ENCODE data around the gene WARS2.
A peak's percentile ranks its signal among the peaks of the same experiment; 100 is the strongest.

The WARS2 gene

DNA sequence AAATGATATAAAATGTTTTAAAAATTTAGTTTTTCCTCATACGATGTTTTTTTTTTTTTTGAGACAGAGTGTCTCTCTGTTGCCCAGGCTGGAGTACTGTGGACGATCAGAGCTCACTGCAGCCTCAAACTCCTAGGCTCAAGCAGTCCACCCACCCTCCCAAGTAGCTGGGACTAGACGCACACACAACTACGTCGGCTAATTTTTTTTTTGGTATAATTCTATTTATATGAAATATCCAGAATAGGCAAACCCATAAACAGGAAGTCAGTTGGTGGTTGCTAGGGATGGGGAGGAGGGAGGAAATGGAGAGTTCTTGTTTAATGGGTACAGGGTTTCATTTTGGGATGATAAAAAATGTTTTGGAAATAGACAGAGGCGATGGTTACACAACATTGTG, 56.5 kb downstream of the WARS2 start:
- DNase-seq: no peak

DNA sequence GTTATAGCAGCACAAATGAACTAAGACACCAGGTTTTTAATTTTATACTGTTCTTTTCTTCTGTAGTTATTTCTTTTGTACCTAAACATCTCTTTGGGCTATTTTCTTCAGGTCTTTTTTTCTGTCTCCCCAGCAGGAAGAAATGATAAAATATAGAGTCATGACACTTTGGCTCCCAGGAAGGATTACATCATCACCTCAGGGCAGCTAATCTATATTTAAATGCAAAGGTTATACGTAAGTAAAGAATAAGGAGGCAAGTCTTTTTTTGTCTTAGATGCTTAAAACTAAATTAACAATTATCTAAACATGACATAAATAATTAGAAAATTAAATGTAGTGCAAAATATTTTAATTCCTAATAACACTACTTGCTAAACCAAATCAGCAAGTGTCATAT, 57.0 kb downstream of the WARS2 start:
- DNase-seq: no peak

DNA sequence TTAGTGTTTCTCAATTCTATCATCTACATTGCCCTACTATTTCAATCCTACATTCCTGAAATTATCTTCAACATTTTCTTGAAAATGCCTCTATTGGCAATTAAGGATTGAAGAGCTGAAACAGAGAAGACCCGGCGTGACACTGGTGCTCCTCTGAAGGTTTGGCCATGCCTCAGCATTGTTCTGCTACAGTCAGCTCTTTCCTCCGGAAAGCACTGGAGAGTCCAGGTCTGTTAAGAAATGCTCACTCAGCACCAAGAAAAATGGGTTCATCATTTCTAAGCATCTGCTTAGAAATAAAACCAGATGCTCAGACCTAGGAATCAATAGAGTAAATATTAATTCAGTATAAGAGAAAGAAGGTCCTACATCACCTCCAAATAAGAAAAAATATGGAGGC, 58.8 kb downstream of the WARS2 start:
- DNase-seq: no peak

DNA sequence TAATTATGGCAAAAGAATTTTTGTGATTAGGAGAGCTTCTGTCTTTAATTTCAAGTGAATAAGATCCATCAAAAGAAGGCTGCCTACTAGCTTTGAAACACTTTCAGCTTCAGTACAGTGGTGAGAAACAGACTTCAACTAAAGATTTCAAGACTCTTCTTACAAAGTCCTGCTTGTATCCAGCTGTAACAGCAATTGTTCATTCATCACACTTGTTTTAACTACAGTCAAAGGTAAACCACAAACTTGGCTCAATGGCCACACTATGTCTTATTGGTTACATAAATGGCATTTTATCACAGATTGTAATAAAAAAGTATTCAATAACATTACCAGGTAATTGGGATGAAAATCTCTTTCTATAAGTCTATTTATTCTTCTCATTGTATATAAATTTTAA, 59.2 kb downstream of the WARS2 start:
- DNase-seq: no peak

DNA sequence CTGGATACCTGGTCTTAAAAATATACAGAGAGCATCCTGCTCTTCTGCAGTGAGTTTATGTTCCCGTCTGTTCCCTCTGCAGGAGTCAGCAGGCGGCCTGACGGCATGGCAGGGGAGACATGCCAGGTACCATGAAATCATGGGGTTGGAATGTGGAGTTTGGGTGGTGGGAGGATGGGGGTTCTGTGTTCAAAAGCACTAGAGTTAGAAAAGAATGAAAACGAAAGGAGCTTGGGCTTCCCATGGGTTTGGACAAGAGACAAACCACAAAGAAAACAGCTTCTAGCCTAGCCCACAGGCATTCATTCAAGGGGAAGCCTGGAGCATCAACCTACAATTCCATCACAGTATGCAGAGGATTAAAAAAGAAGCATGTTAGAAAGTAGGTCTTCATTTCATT, 59.9 kb downstream of the WARS2 start:
- DNase-seq: peak in 2 of 51 donors; percentile 0 to 3

DNA sequence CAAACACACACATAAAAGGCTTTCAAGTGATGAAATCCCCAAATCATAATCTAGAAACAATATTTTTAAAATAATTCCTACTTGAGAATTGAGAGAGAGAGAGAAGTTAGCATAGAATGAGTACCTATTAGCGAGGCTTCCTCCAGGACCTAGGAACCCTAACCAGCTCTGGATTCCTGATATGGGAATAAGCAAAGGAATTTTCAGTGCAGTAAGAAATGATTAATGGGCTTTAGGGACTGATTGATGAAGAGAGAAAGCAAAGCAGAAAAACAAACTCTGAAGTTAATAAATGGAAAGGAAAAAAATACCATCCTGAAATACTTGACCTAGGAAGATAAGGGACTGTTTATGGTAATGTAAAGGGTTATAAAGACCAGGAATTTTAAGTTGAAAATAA, 60.6 kb downstream of the WARS2 start:
- no peak for DNase-seq

DNA sequence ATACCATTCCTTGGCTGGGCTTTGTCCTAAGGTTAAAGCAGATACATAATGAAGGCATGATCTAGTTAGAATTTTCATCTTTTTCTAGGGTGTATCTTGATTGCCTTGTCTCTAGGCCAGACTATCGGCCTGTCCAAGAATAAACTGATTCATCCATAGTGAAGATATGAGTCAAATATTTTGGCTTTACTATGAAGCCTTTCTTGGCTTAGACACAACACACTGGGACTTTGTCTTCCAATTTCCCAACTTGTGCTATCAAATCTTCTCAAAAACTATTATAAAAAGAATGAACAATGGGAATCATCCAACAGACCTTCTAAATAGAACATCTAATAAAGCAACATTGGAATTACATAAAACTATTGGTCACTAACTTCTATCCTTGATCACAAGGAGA, 64.8 kb downstream of the WARS2 start:
- DNase-seq: no peak

DNA sequence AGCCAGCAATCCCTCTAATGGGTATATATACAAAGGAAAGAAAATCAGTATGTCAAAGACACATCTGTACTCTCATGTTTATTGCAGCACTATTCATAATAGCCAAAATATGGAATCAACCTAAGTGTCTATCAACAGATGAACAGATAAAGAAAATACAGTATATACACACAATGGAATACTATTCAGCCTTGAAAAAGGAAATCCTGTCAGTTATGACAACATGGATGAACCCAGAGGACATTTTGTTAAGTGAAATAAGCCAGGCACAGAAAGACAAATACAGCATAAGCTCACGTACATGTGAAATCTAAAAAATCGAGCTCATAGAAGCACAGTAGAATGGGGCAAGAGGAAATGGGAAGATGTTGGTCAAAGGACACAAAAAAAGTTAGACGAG, 69.1 kb downstream of the WARS2 start:
- DNase-seq: no peak

DNA sequence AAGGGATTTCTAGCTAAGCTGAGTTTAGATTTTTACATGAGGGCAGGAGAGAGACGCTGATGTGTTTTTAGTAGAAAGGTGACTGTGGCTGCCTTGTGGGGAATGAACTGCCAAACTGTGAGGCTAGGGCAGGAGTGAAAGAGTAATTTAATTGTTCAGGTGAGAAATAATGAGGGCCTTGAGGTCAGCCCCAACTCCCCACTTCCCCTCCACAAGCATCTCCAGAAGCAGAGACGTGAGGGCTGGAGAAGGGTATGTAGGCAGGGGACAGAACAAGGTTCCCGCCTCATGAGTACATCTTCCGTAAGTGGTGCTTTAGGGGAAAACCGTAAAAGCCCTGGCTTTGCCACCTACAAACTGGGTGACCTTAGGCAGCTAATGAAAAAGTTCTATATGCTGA, 70.8 kb downstream of the WARS2 start:
- DNase-seq: no peak

DNA sequence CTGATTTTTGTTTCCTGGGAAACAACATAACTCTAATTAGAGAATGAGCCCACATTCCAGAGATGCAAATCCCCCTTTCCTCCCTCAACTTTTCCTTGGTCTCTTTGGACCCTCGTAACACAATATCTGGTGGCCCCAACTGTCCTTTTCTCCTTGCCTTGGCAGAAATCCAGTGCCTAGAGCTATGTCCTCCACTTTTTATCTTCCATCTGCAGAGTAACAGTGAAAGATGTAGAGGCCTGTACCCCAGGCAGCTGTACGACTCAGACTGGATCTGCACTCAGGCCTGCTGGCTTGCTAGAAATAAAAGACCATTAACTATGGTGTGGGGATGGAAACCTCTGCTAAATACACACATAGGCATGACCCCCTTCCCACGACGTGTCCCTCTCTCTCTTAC, 72.0 kb downstream of the WARS2 start:
- DNase-seq: no peak

DNA sequence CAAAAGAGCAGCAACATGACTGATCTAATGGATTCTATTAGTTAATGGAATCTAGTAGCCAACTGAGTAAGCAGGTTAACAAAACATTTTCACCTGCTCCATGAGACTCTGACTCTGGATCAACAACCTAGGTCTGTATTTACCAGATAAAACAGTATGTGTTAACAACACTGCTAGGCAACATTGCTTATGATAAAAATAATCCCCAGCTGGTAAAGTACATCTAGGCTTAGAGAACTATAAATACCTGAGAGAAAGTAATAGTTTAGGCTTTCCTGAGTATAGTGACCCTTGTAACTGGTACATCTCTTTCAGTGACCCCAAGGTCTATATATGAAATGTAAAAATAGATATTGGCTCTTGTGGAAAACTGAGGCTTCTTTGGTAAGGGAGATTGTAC, 78.8 kb downstream of the WARS2 start:
- DNase-seq: no peak

DNA sequence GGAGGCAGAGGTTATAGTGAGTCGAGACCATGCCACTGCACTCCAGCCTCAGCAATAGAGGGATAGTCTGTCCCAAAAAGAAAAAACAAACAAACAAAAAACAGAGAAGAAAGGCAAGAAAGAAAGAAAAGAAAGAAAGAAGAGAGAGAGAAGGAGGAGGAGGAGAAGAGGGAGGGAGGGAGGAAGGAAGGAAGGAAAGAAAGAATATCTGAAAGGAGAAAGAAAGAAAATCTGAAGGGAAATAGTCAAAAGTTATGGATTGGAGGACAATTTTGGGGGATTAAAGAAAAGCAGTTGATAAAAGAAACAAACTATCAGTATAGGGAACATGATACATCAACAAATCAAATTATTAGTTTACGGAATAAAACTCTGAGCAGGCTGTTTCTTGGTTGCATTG, 84.9 kb downstream of the WARS2 start:
- no peak for DNase-seq

DNA sequence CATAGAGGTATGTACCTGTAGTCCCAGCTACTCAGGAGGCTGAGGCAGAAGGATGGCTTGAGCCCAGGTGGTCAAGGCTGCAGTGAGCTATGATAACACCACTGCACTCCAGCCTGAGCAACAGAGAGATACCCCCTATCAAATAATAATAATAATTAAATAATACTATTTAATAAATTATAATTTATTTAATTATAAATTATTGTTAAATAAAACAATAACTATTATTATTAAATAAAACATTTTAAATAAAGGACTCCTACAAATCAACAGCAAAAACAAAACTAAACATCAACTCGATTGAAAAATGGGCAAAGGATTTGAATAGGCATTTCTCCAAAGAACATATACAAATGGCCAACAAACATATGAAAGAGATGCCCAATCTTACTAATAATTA, 86.5 kb downstream of the WARS2 start:
- DNase-seq: no peak

DNA sequence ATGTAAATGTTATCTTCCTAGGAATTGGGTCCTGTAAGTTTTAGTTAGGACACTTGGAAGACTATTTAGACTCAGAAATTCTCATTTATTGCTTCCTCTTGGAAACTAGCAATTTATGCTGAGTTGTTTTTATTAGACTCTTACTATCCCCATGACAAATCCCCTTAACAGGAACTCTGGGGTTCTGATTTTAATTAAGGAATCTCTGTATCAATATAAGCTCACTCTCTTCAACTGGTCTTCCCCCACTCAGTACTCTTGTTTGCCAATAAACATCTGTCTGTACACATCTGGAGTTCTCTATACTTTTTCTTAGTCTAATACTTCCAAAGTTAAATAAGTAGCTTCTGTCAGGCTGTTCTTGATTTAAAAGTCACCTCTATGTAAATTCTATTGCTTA, 88.2 kb downstream of the WARS2 start:
- no peak for DNase-seq

DNA sequence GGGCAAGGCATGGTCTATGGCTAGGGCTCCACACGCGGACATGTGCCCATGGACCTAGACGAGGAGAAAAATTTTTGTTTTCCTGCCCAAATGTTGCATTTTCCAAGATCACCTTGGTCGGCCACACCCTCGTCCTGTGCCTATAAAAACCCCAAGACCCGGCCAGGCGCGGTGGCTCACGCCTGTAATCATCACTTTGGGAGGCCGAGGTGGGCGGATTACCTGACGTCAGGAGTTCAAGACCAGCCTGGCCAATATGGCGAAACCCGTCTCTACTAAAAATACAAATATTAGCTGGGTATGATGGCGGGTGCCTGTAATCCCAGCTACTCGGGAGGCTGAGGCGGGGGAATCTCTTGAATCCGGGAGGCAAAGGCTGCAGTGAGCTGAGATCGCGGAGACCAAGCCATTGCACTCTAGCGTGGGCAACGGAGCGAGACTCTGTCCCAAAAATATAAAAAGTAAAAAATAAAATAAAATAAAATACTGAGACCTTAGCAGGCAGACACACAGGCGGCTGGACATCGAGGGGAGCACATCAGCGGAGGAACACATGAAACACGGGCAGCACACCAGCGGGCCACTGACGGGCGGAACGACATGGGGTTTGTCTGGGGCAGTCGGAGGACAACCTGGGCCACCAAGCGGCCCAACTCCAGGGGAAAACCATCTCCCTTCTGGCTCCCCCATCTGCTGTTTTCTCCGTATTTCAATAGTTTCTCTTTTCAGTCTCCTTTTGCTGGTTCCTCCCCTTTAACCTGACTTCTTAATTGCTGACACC, 91.6 kb downstream of the WARS2 start:
- DNase-seq: no peak

DNA sequence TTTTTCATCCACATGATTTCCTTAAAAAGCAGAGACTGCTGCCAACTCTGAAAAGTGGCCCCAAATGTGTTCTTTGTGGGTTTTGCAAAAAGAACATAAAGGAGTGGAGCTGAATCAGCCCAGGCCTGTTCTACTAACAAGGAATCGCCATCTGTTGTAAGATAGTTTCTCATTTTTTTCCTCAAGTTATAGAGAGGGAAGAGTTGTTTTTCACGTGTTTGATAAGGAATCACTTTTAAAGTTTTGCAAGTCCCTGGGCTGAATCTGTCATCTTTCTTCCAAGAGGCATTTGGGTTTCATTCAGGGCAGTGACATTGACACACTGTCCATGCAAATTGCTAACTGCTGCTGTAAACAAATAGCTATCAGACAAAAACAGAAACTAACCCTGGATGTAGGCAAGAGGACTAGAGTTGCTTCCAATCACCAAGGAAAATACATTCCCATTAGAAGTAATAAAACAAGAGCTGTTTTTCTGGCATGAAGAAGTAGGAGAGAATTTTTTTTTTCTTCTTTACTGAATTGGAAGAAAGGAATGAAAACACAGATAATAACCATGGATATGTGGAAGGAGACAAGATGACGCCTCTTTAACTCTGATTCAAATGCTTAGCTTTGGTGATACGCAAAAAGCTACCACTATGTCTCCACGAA, 93.5 kb downstream of the WARS2 start:
- no peak for DNase-seq

DNA sequence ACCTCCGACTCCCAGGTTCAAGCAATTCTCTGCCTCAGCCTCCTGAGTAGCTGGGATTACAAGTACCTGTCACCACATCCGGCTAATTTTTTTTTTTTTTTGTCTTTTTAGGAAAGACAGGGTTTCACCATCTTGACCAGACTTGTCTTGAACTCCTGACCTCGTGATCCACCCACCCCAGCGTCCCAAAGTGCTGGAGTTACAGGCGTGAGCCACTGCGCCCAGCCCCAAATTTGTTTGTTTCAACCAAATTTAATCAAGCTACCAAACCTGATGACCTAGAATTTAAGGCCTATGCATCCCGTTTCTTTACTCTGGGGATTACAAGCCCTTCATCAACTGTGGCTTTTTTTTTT, 94.0 kb downstream of the WARS2 start:
- no peak for DNase-seq

DNA sequence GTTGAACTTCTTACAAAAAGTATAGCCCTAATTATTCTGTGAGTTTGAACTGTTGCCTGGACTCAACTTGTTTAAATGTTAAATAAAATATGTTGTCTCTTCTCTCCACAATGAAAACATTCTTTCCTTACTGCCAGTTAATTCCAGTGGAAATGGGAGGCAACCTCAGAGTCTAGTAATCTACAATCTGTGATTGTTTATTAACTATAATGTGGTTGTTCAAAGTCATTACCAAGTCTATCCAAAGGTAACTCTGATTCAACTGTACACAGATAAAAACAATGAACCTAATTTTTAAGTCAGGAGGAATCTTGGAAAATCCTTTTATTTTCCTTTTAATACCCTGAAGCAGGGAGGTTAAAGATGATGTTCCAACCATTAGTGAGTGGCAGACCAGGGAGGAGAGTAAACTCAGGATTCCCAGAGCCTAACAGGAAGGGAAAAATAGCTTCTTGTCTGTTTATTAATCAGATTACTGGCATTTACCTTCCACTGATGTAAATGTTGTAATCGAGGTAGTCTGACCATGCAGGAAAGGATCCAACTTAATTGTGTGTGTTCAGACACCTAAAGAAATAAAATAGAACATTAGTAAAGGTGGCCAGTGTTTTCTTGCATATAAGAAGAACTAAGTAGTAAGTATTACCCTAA, 95.2 kb downstream of the WARS2 start:
- no peak for DNase-seq

DNA sequence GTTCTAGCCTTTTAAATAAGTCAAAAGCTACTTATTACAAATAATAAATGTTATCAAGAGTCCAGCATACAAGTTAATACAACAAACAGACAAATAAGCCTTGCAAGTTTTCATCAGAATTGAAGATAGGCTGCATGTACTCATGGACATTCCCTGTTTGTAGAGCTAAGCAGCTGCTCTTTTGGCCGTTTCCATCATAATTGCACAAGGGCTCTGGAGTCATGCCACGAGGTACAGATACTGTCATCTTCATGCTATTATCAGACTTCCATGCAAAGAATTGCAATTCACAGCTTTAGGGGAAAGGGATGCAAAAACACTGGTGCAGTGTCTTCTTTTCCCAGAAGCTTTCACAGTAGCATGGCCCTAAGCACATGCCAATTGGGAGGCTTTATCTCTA, 99.5 kb downstream of the WARS2 start:
- DNase-seq: no peak

DNA sequence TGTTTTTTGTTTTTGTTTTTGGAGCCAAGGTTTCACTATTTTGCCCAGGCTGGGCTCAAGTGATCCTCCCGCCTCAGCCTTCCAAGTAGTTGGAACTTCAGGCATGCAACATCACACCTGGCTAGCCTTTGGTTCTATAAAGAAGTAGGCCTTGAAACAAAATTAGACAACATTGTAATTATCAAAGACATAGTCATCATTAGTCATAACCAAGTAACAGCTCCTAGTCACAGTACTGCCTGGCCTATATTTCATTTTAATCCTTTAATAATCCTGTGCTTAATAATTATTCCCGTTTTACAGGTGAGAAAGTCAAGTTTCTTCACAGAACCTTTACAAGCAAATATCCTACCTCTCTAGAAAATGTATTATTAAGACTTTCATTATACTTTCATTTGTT, 100.0 kb downstream of the WARS2 start:
- DNase-seq: no peak

DNA sequence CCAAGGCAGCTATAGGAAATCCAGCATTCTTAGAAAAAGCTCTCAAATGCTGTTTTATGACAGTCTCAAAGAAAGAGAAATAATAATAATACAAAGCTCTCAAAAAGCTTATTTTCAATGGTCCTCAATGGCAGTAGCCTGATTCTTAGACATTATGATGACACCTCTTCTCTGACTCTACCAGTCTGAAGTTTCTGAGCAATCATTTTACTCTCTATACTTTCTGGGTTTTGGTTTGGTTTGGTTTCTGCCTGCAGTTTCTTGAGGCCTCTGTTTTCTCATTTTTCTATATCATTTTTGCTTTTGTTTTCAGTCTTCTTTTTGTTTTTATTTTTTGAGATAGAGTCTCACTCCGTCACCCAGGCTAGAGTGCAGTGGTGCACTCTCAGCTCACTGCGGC, 102.1 kb downstream of the WARS2 start:
- no peak for DNase-seq

DNA sequence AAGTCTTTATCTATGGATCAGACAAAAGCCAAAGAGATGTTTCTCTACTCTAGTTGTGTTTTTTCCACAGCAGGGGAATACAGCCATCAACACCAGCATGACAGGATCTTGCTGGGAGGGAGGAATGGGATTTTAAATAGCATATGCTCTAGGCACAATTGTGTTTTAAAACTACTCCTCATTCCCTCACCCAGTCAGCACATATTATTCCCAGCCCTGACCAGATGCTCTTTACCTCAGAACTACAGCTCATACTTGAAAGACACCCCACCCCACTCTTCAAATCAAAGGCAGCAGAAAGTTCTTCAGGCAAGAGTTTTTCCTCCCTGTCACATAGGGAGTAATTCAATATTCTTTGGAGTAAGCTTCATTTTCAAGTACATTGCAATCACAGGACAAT, 106.1 kb downstream of the WARS2 start:
- DNase-seq: no peak

DNA sequence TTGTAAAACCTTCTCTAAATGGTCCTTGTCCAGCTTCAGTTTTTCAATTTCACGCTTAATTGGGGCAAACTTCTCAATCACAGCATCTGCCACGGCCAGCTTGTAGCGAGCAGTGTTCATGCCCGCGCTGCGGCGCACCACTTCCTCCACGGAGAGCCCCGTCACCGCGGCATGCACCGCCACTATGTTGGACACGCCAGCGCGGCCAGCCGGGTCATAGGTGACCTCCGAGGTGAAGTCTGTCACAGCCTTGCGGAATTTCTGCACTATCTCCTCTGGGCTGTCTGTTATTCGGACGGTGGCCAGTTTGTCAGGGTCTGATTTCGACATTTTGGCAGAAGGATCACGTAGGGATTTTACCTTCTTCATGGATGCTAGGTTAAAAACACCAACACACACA, 107.5 kb downstream of the WARS2 start:
- DNase-seq: no peak
